HG03108 (cell line): ENCODE results near the gene PRAMEF20.

Experiments
- ATAC-seq: cut with Tn5 transposase; IDR thresholded peaks from one replicate; pipeline ENCODE4 v1.9.1; 2021; ENCODE audit warnings: moderate library complexity; ENCODE audit not compliant: unreplicated experiment

PRAMEF20 gene

DNA sequence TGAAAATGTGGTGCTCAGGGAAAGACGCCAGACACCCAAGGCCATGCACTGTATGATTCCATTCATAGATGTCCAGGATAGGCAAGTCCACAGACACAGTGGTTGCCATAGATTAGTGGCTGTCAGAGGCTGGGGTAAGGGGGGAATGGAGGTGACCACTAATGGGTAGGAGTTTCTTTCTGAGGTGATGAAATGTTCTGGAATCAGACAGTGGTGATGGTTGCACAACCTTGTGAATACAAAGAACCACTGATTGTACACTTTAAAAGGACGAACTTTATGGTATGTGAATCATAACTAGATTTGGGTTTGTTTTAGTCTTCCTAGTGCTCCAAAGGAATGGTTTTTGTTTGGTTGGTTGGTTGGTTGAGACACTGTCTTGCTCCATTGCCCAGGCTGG is 51.7 kb downstream of the PRAMEF20 start:
- ATAC-seq: no peak

DNA sequence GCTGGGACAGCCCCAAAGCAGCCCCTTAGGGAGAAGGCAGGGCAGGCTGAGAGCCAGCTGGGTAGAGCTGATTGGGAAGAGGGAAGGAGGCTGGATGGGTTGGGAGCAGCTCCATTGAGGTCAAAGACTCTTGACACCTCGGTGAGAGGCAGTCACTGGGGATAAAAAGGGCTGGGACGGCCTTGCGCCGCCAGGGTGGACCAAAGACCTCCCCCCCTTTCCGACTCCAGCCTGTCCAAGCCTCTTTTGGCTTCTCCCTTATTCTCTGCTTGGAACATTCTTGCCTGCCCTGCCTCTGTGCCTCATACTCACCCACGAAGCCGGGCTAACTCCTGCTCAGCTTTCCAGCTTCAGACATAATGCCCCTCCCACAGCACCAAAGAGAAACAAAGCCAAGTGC is 52.4 kb downstream of the PRAMEF20 start:
- ATAC-seq: no peak

DNA sequence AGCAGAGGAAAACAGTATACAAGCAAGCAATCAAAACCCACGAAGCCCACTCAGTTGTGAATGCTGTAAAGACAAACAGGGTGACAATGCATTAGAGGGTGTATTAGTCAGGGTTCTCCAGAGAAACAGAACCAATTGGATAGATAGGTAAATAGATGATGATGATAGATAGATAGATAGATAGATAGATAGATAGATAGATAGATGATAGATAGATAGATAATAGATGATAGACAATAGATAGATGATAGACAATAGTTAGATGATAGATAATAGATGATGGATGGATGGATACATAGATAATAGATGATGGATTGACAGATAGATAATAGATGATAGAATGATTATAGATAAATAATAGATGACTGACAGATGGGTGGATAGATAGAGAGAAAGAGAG is 55.3 kb downstream of the PRAMEF20 start:
- ATAC-seq: no peak

DNA sequence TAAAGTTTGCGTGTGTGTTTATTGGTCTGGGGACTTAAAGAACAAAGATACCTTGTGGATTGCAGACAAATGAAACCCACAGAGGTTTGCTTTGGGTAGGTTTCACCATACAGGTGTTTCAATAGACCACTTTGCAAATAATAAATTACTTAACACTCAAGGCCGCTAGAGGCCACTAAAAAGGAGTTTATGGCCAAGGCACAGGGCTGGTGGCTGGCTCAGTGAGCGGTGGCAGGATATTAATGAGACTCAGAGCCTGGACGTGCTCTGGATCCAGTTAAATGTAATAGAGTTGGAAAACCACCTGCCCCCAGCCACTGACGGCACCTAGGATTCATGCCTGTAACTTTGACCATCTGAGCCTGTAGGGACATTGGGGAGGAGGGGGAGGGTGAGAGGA is 59.1 kb downstream of the PRAMEF20 start:
- no peak for ATAC-seq
